C4-2B (cell line): ENCODE results near the gene MGRN1.

ENCODE experiments used
- H3K27ac ChIP-seq: fragments of 450-650 bp; 2 replicates; pipeline ENCODE4 v1.5.1; 2017
- CTCF ChIP-seq: fragments of 450-650 bp; conservative IDR thresholded peaks from 2 replicates; pipeline ENCODE4 v1.5.1; 2017; ENCODE audit warnings: mild to moderate bottlenecking
- ZFX ChIP-seq: fragments of 450-650 bp; IDR thresholded peaks from 2 replicates; pipeline ENCODE4 v1.6.1; 2017

The MGRN1 gene

GRCh38 chr16:4696905-4697847, 72.5 kb downstream of the MGRN1 start:
- no peak for TF ChIP-seq CTCF
- TF ChIP-seq ZFX, result no peak
- H3K27ac ChIP-seq, result no peak overlapping the region

GRCh38 chr16:4697848-4698291, 73.2 kb downstream of the MGRN1 start:
- TF ChIP-seq ZFX (no peak), CTCF (no peak)
- no peak overlapping the region for H3K27ac ChIP-seq

GRCh38 chr16:4698321-4699045, 73.9 kb downstream of the MGRN1 start:
- TF ChIP-seq CTCF (no peak), ZFX (no peak)
- H3K27ac ChIP-seq, result no peak overlapping the region

GRCh38 chr16:4699046-4699556, 74.5 kb downstream of the MGRN1 start:
- H3K27ac ChIP-seq, result no peak overlapping the region
- TF ChIP-seq ZFX, result no peak
- no peak for TF ChIP-seq CTCF

GRCh38 chr16:4700380-4700996, 75.9 kb downstream of the MGRN1 start:
- TF ChIP-seq ZFX (no peak), CTCF (no peak)
- no peak overlapping the region for H3K27ac ChIP-seq

GRCh38 chr16:4700997-4701743, 76.5 kb downstream of the MGRN1 start:
- TF ChIP-seq CTCF (no peak), ZFX (no peak)
- no peak overlapping the region for H3K27ac ChIP-seq
